Endometrial microvascular endothelial cells (primary cell): ENCODE data around the gene GUCY2F. TPM values are rescaled to one million over a fixed set of nuclear protein-coding genes. Genes with fewer than 3 reads are reported as not detected.

Experiments used
- in situ Hi-C: cut with HindIII; loops from 2 replicates; pipeline ENCODE4 v1.10.0; 2017; ENCODE audit warnings: low sequenced_read_pairs, low pct_unique_long_range_greater_than_20kb; ENCODE audit errors: inconsistent ontology term
- total RNA-seq: library from RNA; depleted of rRNA; stranded (reverse); fragments of >200 nt; gene quantifications from one replicate; pipeline ENCODE4 v1.2.3, GENCODE V29; 2015; ENCODE audit errors: inconsistent ontology term

GUCY2F gene
- total RNA-seq, 1 donor from 2014 or later: not detected

DNA sequence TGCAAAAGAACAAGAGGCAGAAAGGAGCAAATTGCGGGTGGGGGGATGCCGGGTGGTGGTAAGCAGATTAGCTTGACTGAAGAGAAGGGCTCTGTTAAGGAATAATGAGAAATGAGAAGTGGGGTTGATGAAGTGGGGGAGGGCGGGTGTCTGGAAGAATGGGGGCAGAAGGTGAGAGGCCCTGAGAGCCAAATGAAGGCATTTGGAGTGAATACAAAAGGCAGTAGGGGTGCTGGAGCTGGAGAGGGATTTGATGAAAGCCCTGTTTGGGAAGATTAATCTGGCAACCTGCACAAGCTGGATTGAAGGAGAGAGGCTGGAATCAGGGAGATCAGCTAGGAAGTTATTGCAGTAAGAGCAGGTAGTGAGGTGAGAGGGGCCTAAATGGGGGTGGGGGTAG is 82.1 kb downstream of the GUCY2F start:
- in situ Hi-C loops: no loop called here

DNA sequence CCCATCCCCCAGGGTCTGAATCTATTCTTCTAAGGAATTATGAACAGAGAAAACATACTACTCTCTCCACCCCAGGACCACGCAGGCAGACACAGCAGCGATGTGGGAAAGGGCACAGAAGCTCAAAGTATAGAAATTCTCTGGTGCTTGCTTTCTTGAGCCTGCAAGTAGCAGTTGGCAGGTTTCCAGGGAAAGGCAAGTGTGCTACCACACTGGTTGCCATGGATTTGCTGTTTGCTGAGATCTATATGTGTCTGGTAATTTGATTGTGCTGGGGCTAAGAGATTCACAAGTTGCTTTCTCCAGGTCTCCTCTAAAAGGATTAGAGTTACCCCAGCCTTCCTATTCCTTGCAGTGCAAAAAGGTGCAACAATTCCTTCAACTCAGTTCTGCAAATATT is 83.1 kb downstream of the GUCY2F start:
- in situ Hi-C loops: no loop called here

DNA sequence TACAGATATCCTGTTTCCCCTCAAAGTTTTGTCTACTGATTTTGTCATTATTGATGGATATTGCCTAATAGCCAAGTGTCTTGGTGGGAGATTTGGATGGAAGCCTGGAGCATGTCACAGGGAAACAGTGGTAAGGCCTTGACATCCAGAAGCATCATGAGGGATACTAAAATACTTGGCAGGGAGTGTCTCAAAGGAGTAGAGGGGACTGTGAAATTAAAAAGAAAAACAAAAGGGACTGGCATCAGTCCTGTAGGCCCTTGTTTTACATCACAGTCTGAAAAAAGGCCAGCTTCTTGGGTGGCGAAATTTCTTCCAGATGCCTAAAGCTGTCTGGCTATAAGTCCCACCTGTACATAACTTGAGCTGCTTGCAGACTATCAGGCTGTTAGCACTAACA is 83.8 kb downstream of the GUCY2F start:
- in situ Hi-C loops: no loop called here

DNA sequence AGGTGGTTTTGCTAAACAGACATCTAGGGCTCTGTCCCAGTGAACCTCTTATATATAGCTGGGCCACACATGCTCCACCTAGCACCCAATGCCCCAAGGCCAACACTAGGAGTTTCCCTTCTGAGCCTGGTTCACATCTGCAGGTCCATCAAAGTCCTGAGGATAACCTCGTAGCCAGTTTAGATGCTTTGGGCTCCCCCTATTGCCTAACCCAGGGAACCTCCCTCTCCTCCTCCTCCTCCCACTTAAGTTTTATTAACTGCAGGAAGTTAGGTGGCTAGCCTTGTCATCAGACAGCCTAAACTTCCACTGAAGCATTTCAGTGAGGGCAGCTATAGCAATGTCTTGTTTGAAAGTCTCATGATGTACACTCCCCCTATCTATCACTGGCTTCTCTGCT is 88.0 kb downstream of the GUCY2F start:
- in situ Hi-C loops: no loop called here

DNA sequence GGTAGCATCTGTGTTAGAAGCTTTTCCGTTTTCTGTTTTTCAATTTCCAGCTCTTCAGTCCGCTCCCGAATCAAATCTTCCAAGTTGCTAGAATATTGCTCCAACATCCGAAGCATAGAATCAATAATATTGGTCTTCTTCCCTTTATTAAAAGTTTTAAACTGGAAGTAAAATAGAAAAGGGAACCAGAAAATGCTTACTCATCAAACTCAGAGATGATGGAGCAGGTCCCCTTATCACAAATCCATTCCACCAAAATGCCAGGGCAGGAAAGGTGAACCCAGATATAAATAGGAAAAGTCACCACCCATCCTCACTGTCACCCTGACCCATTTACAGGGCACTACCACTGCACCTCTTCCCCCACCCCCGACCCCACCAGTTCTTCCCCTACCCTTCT is 89.0 kb downstream of the GUCY2F start:
- in situ Hi-C loops: no loop called here

DNA sequence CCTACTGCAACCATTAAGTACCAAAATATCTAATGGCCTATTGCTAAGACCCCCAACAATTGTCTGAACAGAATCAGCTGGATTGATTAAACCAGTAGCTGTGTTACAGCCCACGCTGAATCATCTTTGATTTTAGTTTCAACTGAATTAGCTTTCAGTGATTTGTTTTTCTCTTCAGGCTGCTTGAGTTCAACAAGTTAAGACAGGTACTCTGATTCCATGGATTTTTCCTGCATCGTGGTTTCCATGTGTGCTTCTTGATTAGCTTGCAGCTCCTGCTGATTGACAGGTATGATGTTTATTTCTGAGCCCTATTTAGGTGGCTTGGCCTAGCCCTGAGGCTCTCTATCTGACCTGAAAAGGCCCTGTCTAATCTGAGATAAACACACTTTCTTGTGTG is 91.3 kb downstream of the GUCY2F start:
- in situ Hi-C loops: no loop called here

DNA sequence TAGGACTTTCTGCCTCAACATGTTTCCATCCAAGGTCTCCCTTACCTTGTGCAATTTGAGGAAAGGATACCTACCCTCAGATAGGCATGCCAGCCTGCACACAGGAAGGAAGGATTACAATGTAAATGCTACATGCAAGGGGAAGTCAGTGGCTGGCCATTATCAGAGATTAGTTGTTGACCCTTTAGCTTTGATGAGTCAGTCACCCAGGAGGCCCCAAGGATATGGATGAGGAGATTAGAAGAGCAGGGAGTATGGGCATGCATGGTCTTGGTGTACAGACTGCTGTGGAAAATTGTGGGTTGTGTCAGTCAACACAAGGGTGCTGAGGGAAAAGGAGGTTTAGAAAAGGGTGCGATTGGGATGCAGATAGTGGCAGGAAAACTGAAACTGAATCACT is 92.0 kb downstream of the GUCY2F start:
- in situ Hi-C loops: no loop called here

DNA sequence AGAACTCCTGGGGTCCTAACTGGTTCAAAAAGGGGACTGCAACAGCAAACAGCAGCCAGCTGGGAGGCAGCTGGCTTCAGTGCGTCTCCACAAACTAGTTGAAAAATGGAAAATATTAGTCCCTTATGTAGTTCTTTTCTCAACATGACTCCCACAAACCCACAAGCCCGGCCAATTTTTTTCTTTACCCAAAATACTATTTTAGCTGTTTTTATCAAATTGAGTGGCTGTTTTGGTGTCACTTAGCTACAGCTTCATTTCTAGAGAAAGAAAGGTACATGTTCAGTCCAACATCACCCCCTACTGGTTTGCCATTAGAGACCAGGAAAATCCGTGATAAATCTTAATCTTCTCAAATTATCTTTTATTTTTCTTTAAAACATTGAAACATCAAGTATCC is 97.2 kb downstream of the GUCY2F start:
- in situ Hi-C loops: no loop called here

DNA sequence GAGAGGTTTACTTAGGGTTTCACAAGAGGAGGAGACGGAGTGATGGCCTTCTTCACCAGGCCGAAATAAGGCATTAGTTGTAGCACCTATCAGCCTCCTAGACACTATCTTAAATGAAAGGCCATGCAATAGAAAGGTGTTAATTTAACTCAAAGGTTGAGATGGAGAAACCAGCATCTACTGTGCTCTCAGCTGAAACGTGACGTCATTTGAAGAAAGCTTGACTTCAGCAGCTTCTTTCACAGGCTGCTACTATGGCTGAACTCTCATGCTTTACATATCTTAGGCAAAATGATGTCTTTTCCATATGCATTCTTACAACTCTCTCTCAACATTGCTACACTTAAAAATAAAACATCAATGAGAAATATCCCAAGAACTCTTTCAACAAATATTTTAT is 99.6 kb downstream of the GUCY2F start:
- in situ Hi-C loops: no loop called here

DNA sequence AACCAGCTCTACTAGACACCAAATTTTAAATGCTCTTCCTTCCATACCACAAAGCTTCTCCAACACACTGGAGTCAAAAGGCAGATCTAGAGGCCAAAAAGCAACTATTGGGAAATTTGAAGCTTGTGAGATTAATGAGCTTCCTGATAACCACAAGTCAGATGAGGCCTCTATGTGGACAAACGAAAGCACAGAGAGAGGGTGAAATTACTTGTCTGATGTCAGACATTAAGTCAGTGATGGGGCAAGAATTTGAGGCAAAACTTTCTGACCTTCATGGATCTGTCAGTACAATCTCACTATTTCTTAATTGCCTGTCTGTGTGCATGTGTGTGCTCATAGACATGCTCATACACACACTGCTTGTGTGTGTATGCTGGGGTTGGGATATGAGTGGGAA is 103.6 kb downstream of the GUCY2F start:
- in situ Hi-C loops: no loop called here

DNA sequence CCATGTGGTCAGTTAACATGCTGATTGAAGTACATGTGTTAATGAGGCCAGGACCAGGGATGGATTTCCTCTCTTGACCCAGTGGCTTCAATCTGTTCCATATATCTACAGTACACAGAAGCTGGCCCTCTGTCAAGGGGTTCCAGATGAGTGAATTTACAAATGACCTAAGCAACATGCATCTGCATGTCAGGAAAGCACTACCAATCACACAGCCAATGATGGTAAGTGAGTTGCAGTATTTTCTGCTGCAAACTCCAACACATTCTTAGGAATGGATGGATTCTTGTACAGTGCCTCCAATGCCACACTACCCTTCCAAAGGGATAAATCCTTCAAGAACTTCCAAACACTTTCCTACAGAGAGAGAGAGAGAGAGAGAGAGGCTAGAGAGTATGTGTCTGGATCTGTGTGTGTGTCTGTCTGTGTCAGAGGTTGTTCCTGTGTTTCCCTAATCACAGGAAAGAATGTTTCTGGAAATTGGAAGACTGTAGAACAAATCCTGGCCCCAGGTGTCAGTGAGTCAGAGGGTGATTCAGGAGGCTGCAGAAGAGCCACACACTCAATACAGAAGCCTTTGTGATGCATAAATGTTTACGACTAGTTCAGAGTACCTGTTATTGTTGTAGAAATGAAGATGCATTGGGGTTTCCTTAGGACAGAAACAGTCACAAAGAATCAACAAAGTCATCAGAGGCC is 107.5 kb downstream of the GUCY2F start:
- in situ Hi-C loops: no loop called here

DNA sequence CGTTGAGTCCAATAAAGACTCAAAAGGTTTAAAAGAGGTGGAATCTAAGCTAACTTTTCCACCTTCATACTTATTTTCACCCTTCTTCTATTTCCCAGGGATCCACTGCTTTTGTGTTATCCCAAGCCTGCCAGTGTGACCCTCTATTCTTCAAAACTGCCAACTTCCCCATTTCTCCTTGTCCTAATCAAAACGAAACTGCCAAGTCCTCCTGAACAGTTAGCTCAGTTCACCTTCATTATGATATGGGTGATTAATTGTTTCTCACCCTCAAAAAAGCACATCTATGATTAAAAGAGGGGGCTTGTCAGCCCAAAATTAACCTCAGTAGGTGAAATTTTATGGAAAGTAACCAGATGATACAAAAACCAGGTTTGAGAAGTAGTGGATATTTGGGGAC is 108.4 kb downstream of the GUCY2F start:
- in situ Hi-C loops: no loop called here

DNA sequence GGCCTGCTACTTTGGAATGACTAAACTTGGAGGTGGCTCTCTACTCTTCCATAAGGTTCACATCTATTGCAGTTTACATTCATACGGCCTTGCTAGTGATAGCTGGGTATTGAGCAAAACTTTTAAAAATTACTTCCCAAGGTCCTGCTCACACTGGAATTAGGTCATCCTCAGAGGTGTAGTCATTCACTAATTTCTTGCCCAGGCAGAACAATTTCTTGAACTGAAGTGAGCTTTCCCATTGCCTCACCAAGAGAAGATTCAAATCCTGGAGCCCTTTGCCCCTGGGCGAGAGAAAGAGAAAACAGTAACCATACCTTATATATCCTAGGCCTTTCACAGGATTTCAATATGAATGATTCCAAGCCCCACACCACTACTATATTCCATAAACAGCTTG is 109.2 kb downstream of the GUCY2F start:
- in situ Hi-C loops: no loop called here

DNA sequence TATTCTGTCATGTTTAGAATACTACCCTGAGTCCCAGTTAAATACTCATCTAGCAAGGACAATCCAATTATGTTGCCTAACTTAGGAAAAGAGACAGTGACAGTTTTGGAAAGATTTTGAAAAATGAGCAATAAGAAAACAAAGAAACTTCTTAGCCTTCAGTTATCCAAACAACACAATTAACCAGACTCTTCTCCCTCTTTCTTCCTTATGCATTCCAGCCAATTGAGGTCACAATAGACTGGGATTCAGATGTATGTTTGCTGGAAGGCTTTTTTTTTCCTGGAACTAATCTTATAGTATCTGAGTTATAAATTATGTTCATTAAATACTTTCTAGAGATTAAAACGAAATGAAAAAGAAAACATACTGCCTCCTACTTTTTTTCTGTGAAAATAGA is 109.6 kb downstream of the GUCY2F start:
- in situ Hi-C loops: no loop called here

DNA sequence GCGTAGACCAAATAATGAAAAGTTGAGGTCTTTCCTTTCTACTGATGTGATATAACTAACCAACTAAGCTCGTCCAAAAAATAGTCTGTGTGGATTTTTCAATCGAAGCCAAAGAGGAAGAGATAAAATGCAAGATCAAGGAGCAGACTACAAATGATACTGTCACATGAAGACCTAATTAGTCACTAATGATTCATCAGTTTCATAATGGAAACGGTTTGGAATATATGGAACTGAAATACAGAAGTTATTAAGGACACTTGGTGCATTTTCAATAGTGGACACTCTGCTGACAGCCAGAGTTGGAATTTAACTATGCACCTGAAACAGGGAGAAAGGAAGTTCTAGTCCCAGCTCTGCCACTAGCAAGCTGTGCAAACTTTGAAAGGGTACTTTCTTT is 119.8 kb downstream of the GUCY2F start:
- in situ Hi-C loops: no loop called here

DNA sequence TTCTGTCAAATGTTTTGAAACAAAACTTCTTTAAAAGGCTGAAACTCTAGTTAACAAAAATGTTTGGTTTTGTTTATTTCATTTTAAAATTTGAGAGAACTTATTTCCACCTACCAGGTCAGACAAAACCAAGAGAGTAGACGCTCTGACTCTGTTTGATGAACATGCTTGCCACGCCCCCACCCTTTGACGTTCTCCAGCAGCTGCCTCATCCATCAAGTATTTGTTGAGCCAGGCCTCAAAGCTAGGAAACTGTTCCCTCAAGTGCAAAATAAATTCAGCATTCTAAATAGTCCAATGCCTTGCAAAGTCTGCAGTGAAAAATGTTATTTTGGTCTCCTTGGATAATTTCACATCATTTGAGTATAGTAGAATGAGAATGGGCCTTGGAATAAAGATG is 121.6 kb downstream of the GUCY2F start:
- in situ Hi-C loops: no loop called here

DNA sequence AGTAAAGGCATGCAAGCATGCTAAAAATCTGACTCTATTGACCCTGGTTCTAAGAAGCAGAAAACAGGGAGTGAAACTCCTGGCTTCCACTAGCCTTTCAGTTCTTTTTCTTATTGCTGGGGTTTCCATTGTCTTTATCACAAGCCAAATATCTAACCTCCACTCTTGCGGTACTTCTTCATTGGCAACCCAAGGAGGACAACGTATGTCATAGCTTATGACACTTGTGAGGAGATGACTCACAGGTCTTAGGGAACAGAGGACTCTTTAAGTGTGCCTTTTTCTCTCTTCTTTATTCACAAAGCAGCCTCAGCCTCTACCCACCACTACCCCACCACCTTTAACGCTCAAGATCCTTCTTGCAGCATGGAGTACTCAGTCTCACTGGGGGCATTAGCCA is 124.2 kb downstream of the GUCY2F start:
- in situ Hi-C loops: no loop called here

DNA sequence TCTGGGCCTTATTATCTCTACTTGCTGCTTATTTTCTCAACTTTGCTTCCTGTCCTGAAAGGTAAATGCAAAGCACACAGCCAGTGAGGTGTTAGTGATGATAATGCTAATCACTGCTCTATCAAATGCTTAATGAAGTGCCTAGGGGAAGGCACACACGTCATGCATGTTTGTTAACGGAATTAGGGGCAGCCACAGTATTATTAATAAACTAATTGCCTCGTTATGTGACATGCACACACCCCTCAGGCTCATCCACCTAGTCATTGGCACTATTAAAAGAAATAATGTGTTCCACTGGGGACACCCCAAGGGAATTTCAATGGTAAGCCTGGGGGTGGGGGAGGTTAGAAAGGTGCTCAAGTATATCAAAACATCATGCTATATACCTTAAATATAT is 125.2 kb downstream of the GUCY2F start:
- in situ Hi-C loops: no loop called here

DNA sequence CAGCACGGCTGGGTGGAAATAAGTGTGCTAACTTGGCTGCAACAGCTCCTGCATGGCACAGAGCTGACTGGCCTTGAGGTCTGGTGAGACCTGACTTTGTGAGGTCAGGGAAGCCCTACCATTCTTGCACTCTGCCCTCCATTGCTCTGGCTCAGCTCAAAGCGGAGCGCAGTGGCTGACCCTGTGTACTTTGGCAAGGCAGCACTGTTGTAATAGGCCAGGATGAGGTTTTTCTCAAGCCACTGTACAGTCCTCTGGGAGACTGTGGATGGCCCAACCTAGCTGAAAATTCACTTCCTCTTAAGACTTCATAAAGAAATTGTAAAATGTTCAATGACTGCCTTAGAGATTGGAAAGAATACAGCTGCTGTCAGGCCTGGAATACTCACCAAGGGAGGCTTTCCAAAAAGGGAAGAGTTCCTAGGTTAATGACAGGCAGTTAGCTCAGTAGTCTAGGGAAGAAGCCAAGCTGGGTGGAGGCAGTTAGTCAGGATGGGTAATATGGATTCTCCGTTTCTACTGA is 129.8 kb downstream of the GUCY2F start:
- in situ Hi-C loops: no loop called here

DNA sequence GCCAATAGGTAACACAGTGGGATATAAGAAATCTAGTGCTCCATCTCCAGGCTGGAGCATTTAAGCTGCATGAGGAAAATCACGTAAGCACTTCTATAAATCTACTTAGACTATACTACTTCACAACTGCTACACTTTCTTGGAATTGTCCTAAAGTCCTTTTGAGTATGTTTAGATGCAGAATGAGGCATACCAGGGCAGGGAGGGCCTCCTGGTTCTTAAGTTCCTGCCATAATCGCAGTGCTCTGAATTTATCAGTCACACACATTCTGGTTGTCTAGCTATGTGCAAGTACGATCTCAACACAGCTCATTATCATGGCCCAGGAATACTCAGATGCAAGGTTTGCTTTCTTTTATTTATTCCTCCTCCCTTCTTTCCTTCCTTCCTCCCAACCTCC is 130.3 kb downstream of the GUCY2F start:
- in situ Hi-C loops: no loop called here

DNA sequence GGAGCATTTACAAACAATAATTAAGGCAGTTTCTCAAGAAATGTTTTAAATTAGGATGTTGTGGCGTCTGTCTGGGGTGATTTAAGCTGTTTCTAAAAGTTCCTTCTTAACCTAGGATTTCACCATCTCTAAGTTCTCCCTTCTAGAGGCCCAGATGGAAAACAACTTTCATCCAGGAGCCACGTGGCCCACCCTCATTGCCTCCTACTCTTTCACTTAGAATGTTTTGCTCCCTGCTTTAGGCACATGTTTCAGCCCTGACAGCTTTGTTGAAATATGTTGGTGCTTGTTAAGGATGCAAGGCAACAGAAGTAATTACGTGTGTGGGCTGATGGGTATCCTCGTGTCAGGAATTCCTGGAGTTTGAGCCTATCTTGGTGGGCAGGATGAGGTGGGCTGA is 131.3 kb downstream of the GUCY2F start:
- in situ Hi-C loops: no loop called here
